ENCODE data around the gene AZGP1.
"Not testable (repeated sequence)": the region's sequence is repeated elsewhere in the genome, so short reads cannot be mapped to it uniquely, and the experiment has no call there.

Gene AZGP1

DNA sequence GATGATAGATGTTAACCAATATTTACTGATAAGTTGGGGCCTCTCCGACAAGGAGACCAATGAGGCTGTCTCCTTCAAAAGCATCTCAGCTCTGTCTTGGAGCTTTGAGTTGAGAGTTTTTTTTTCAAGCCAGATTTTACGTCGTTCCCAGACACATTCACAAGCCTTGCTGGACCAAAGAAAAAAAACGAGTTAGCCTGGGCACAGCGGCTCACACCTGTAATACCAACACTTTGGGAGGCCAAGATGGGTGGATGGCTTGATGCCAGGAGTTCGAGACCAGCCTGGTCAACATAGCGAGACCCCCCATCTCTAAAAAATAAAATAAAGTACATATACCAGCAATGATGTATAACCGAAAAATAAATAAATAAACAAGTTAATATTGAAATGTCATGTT, 19.0 kb upstream of the AZGP1 start:
- Histone ChIP-seq H3K9ac (ENCODE audit: low read depth, low read length) (no peak overlapping the region), H3K4me3 (ENCODE audit: low read length) (no peak overlapping the region), H3K9me3 (ENCODE audit: insufficient read depth, low read depth, low read length) (no peaks in the 10 kb centered on the region), H3K36me3 (ENCODE audit: insufficient read depth, low read depth, low read length) (no peaks in the 10 kb centered on the region), H3K27me3 (ENCODE audit: insufficient read depth, low read length) (peaks cover 6% of the 10 kb centered on the region), H3K4me1 (ENCODE audit: insufficient read depth, low read length) (peaks cover 5% of the 10 kb centered on the region; the same call in 1 of the 2 replicates), H3K27ac (ENCODE audit: low read length) (no peak overlapping the region)

DNA sequence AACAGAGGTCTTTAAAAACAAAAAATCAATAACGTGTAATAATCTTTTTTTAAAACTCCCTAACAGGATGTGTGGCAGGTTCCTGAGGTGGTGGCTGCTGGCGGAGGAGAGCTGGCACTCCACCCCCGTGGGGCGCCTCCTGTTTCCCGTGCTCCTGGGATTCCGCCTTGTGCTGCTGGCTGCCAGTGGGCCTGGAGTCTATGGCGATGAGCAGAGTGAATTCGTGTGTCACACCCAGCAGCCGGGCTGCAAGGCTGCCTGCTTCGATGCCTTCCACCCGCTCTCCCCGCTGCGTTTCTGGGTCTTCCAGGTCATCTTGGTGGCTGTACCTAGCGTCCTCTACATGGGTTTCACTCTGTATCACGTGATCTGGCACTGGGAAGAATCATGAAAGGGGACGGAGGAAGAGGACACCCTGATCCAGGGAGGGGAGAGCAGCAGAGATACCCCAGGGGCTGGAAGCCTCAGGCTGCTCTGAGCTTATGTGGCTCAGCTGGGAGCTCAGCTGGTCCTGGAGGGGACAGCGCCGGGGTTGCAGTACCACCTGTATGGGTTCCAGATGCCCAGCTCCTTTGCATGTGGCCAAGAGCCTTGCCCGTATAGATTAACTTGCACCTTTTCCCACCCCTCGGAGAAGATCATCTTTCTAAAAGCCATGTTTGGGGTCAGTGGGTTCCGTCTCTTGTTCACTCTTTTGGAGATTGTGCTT, 16.7 kb upstream of the AZGP1 start:
- Histone ChIP-seq H3K4me3 (ENCODE audit: low read length) (no peak overlapping the region), H3K9ac (ENCODE audit: low read depth, low read length) (no peak overlapping the region), H3K27ac (ENCODE audit: low read length) (no peak overlapping the region), H3K4me1 (ENCODE audit: insufficient read depth, low read length) (peaks cover 5% of the 10 kb centered on the region; the same call in 1 of the 2 replicates), H3K27me3 (ENCODE audit: insufficient read depth, low read length) (peaks cover 6% of the 10 kb centered on the region), H3K9me3 (ENCODE audit: insufficient read depth, low read depth, low read length) (no peaks in the 10 kb centered on the region), H3K36me3 (ENCODE audit: insufficient read depth, low read depth, low read length) (no peaks in the 10 kb centered on the region)

DNA sequence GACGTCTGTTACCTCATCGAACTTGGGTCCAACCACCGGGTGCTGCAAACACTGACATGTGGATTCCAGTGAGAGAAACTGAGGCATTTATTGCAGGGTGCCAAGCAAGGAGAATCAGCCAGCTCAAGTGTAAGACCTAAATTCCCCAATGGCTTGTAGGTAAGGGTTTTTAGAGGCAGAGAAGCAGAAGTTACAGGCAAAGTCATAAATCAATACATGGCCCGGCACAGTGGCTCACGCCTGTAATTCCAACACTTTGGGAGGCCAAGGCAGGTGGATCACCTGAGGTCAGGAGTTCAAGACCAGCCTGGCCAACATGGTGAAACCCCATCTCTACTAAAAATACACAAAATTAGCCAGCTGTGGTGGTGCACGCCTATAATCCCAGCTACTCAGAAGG, 15.7 kb upstream of the AZGP1 start:
- H3K9ac ChIP-seq (ENCODE audit: low read depth, low read length); H3K9me3 ChIP-seq (ENCODE audit: insufficient read depth, low read depth, low read length); H3K4me3 ChIP-seq (ENCODE audit: low read length); H3K36me3 ChIP-seq (ENCODE audit: insufficient read depth, low read depth, low read length); H3K27ac ChIP-seq (ENCODE audit: low read length); H3K4me1 ChIP-seq (ENCODE audit: insufficient read depth, low read length); H3K27me3 ChIP-seq (ENCODE audit: insufficient read depth, low read length): not testable (repeated sequence)

DNA sequence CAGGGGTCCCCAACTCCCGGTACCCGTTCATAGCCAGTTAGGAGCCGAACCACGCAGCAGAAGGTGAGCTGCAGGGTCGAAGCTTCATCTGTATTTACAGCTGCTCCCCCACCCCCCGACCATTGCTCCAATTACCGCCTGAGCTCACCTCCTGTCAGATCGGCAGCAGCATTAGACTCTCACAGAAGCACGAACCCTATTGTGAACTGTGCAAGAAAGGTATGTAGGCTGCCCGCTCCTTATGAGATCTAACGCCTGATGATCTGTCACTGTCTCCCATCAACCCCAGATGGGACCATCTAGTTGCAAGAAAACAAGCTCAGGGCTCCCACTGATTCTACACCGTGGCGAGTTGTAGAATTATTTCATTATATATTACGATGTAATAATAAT, 14.6 kb upstream of the AZGP1 start:
- Histone ChIP-seq H3K9ac (ENCODE audit: low read depth, low read length) (no peak overlapping the region), H3K27ac (ENCODE audit: low read length) (no peak overlapping the region), H3K4me3 (ENCODE audit: low read length) (peak overlapping the region; percentile 57), H3K9me3 (ENCODE audit: insufficient read depth, low read depth, low read length) (no peaks in the 10 kb centered on the region), H3K36me3 (ENCODE audit: insufficient read depth, low read depth, low read length) (no peaks in the 10 kb centered on the region), H3K27me3 (ENCODE audit: insufficient read depth, low read length) (peaks cover 6% of the 10 kb centered on the region), H3K4me1 (ENCODE audit: insufficient read depth, low read length) (peaks cover 5% of the 10 kb centered on the region; the same call in 1 of the 2 replicates)

DNA sequence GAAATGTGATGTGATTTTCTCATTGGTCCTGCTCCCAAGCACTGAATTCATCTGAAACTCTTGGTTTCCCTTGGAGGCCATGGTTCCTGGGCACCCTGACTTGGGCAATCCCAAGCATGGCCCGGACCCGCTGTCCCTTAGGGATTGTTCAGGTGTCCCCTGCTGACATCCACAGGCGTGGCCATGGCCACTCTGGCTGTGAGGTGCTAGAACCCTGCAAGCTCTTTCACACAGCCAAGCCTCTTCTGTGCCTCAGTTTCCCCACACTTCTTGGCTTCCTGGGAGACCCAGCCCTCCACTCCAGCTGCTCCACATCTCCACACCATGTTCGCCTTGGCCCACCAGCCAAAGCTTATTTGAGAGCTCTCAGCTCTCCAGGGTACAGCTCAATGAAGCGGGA, 12.0 kb upstream of the AZGP1 start:
- Histone ChIP-seq H3K9ac (ENCODE audit: low read depth, low read length) (no peak overlapping the region), H3K4me1 (ENCODE audit: insufficient read depth, low read length) (peaks cover 5% of the 10 kb centered on the region; the same call in 1 of the 2 replicates), H3K36me3 (ENCODE audit: insufficient read depth, low read depth, low read length) (no peaks in the 10 kb centered on the region), H3K27me3 (ENCODE audit: insufficient read depth, low read length) (peaks cover 6% of the 10 kb centered on the region), H3K4me3 (ENCODE audit: low read length) (no peak overlapping the region), H3K27ac (ENCODE audit: low read length) (no peak overlapping the region), H3K9me3 (ENCODE audit: insufficient read depth, low read depth, low read length) (no peaks in the 10 kb centered on the region)

DNA sequence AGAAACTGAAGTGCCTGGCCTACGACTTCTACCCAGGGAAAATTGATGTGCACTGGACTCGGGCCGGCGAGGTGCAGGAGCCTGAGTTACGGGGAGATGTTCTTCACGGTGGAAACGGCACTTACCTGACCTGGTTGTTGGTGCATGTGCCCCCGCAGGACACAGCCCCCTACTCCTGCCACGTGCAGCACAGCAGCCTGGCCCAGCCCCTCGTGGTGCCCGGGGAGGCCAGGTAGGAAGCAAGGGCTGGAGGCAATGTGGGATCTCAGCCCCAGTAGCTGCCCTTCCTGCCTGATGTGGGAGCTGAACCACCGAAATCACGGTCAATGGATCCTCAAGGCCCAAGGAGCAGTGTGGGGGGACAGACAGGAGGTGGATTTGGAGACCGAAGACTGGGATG, 11.5 kb upstream of the AZGP1 start:
- H3K4me3 ChIP-seq (ENCODE audit: low read length); H3K9me3 ChIP-seq (ENCODE audit: insufficient read depth, low read depth, low read length); H3K36me3 ChIP-seq (ENCODE audit: insufficient read depth, low read depth, low read length); H3K9ac ChIP-seq (ENCODE audit: low read depth, low read length); H3K27me3 ChIP-seq (ENCODE audit: insufficient read depth, low read length); H3K27ac ChIP-seq (ENCODE audit: low read length); H3K4me1 ChIP-seq (ENCODE audit: insufficient read depth, low read length): not testable (repeated sequence)

DNA sequence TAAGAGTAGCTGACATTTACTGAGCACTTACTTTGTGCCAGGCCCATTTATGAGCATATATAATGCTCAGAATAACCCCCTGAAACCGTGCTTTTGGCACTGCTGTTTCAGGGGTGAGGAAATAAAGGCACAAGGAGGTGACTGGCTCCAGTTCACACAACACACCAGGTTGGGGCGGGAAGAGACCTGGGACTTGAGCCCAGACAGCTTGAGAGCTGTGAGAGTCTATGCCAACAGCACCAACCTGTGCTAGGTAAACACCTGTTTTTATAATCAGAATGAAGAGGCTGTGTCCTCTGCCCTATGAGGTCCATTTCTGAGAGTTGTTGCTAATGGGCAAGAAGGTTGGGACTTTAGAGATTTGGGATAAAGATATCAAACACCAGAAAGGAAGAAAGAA, 8.8 kb upstream of the AZGP1 start:
- Histone ChIP-seq H3K4me1 (ENCODE audit: insufficient read depth, low read length) (no peaks in the 10 kb centered on the region), H3K27ac (ENCODE audit: low read length) (no peak overlapping the region), H3K4me3 (ENCODE audit: low read length) (no peak overlapping the region), H3K36me3 (ENCODE audit: insufficient read depth, low read depth, low read length) (no peaks in the 10 kb centered on the region), H3K9ac (ENCODE audit: low read depth, low read length) (no peak overlapping the region), H3K27me3 (ENCODE audit: insufficient read depth, low read length) (no peaks in the 10 kb centered on the region; the same call in 1 of the 2 replicates), H3K9me3 (ENCODE audit: insufficient read depth, low read depth, low read length) (no peaks in the 10 kb centered on the region)

DNA sequence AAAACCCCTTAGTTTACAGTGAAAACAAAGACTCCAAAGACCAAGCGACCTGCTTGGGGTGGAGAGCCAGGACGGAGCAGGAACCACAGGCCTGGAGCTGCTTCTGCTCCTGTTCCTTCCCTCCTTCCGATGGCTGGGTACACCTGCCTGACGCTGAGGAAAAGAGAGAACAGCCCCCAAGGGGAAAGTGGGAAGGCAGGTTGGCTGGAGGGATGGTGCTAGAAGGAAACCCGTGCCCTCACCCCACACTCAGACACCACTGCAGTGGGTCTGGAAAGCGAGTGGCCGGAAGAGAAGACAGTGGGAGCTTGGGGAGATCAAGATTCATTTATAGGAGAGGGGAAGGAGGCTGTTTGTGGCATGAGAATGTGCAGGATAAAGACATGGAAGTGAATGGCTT, 5.2 kb upstream of the AZGP1 start:
- not testable (repeated sequence) for H3K36me3 ChIP-seq (ENCODE audit: insufficient read depth, low read depth, low read length); H3K4me3 ChIP-seq (ENCODE audit: low read length); H3K9me3 ChIP-seq (ENCODE audit: insufficient read depth, low read depth, low read length); H3K27me3 ChIP-seq (ENCODE audit: insufficient read depth, low read length); H3K27ac ChIP-seq (ENCODE audit: low read length); H3K4me1 ChIP-seq (ENCODE audit: insufficient read depth, low read length); H3K9ac ChIP-seq (ENCODE audit: low read depth, low read length)

DNA sequence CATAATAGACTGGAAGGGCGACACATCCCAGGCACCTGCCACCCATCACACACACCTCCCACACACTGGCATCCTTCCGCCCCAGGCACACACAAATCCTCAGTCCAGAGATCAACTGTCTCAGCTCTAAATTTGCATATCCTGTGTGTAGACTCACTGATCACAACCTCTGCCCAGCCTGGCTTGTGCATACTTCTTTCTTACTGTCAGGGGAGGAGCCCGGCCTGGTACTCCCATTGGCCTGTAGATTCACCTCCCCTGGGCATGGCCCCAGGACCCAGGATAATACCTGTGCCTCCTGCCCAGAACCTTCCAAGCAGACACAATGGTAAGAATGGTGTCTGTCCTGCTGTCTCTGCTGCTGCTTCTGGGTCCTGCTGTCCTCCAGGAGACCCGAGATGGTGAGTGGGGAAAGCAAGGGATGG, 4.6 kb upstream of the AZGP1 start:
- H3K27me3 ChIP-seq (ENCODE audit: insufficient read depth, low read length); H3K27ac ChIP-seq (ENCODE audit: low read length); H3K36me3 ChIP-seq (ENCODE audit: insufficient read depth, low read depth, low read length); H3K9me3 ChIP-seq (ENCODE audit: insufficient read depth, low read depth, low read length); H3K4me1 ChIP-seq (ENCODE audit: insufficient read depth, low read length); H3K9ac ChIP-seq (ENCODE audit: low read depth, low read length); H3K4me3 ChIP-seq (ENCODE audit: low read length): not testable (repeated sequence)

DNA sequence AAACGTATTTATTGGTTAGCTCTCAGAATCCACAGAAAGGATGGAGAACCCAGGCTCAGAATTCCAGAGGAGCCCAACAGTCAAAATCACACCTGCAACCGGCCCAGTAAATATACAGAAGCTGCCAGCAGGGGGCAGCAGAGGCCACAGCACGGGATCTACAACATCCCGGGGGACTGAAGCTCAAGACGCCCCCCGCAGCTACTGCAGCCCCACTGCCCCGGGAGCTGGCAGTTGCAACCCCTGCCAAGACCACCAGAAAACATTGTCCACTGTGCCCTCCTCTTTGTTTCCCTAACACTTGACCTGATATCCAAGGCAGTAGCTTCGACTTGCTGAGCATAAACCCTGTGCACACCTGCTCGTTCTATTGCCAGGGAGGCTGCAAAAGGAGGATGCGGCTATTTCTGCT, 4.0 kb upstream of the AZGP1 start:
- H3K4me1 ChIP-seq (ENCODE audit: insufficient read depth, low read length); H3K4me3 ChIP-seq (ENCODE audit: low read length); H3K9ac ChIP-seq (ENCODE audit: low read depth, low read length); H3K36me3 ChIP-seq (ENCODE audit: insufficient read depth, low read depth, low read length); H3K27ac ChIP-seq (ENCODE audit: low read length); H3K9me3 ChIP-seq (ENCODE audit: insufficient read depth, low read depth, low read length); H3K27me3 ChIP-seq (ENCODE audit: insufficient read depth, low read length): not testable (repeated sequence)

DNA sequence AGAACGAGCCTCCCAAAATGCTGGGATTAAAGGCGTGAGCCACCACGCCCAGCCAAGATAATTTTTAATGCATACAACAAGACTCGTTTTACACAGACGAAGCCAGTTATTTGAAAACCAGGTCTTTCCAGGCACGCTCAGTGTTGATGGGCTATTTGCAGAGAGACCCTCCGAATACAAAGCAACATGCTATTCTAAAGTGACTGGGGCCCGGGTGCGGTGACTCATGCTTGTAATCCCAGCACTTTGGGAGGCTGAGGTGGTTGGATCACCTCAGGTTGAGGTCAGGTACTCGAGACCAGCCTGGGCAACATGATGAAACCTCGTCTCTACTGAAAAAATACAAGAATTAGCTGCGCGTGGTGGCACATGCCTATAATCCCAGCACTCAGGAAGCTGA, 795 bp upstream of the AZGP1 start:
- Histone ChIP-seq H3K27ac (ENCODE audit: low read length) (no peak overlapping the region), H3K9me3 (ENCODE audit: insufficient read depth, low read depth, low read length) (no peaks in the 10 kb centered on the region), H3K4me3 (ENCODE audit: low read length) (no peak overlapping the region), H3K27me3 (ENCODE audit: insufficient read depth, low read length) (no peaks in the 10 kb centered on the region), H3K4me1 (ENCODE audit: insufficient read depth, low read length) (no peaks in the 10 kb centered on the region), H3K9ac (ENCODE audit: low read depth, low read length) (no peak overlapping the region), H3K36me3 (ENCODE audit: insufficient read depth, low read depth, low read length) (no peaks in the 10 kb centered on the region)

DNA sequence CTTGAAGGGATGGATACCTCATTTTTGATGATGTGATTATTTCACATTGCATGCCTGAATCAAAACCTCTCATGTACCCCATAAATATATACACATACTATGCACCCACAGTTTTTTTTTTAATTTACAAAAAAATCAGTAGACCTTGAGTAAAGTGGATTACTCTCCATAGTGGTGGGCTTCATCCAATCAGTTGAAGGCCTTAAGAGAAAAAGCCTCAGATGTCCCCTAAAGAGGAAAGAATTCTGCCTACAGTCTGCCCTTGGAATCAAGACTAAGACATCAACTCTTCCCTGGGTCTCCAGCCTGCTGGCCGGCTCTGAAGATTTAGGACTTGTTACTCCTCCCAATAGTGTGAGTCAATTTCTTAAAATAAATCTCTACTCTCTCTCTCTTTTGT, 1.1 kb downstream of the AZGP1 start:
- H3K9me3 ChIP-seq (ENCODE audit: insufficient read depth, low read depth, low read length): no peaks in the 10 kb centered on the region
- no peak overlapping the region for H3K27ac ChIP-seq (ENCODE audit: low read length)
- H3K27me3 ChIP-seq (ENCODE audit: insufficient read depth, low read length): no peaks in the 10 kb centered on the region
- no peak overlapping the region for H3K4me3 ChIP-seq (ENCODE audit: low read length)
- no peak overlapping the region for H3K9ac ChIP-seq (ENCODE audit: low read depth, low read length)
- H3K4me1 ChIP-seq (ENCODE audit: insufficient read depth, low read length): no peaks in the 10 kb centered on the region
- no peaks in the 10 kb centered on the region for H3K36me3 ChIP-seq (ENCODE audit: insufficient read depth, low read depth, low read length)

All from iPS-20b (cell line).